CD4-positive, alpha-beta T cell treated with Interleukin-4 for 4 hours (primary cell): ENCODE results near the gene SVIP.

ENCODE experiments used
- DNase-seq: peaks from one replicate; pipeline ENCODE4 v3.0.0-alpha.2; 2020

SVIP gene

GRCh38 chr11:22829231-22830081 lies at the start of gene SVIP:
Gene SVIP (minus strand): TSS chr11:22829801. CDS start chr11:22829748, 53 bp downstream.
- peak; percentile 89 for DNase-seq

- DNase-seq, result no peak
Measured at GRCh38 chr11:22878604-22879003, 49.0 kb upstream of the SVIP start.

- no peak for DNase-seq
Measured at GRCh38 chr11:22878039-22878438, 48.4 kb upstream of the SVIP start.

- DNase-seq, result peak; percentile 79
Measured at GRCh38 chr11:22875869-22876473, 46.4 kb upstream of the SVIP start.

GRCh38 chr11:22869325-22869724 lies 39.7 kb upstream of the SVIP start:
- DNase-seq, result no peak

- DNase-seq, result no peak
Measured at GRCh38 chr11:22860241-22860640, 30.6 kb upstream of the SVIP start, which contains the start of gene CCDC179. Gene CCDC179 (minus strand): TSS chr11:22860474. CDS start chr11:22860421, 53 bp downstream.

- no peak for DNase-seq
Measured at GRCh38 chr11:22859756-22860155, 30.2 kb upstream of the SVIP start.

GRCh38 chr11:22851477-22851876 lies 21.9 kb upstream of the SVIP start:
- DNase-seq, result no peak

- no peak for DNase-seq
Measured at GRCh38 chr11:22846726-22847125, 17.1 kb upstream of the SVIP start.

GRCh38 chr11:22832315-22833015 lies 2.9 kb upstream of the SVIP start:
- peak; percentile 10 for DNase-seq

- DNase-seq, result no peak
Measured at GRCh38 chr11:22830082-22830414, 447 bp upstream of the SVIP start.

- no peak for DNase-seq
Measured at GRCh38 chr11:22828373-22828772, 1.2 kb downstream of the SVIP start.

- no peak for DNase-seq
Measured at GRCh38 chr11:22822203-22822602, 7.4 kb downstream of the SVIP start.

GRCh38 chr11:22809893-22810292 lies 19.7 kb downstream of the SVIP start:
- no peak for DNase-seq

- no peak for DNase-seq
Measured at GRCh38 chr11:22808571-22809197, 20.9 kb downstream of the SVIP start.

- no peak for DNase-seq
Measured at GRCh38 chr11:22807855-22808570, 21.6 kb downstream of the SVIP start.

GRCh38 chr11:22807391-22807790 lies 22.2 kb downstream of the SVIP start:
- no peak for DNase-seq

- DNase-seq, result no peak
Measured at GRCh38 chr11:22802861-22803260, 26.7 kb downstream of the SVIP start.

- no peak for DNase-seq
Measured at GRCh38 chr11:22800482-22800881, 29.1 kb downstream of the SVIP start.

- DNase-seq, result no peak
Measured at GRCh38 chr11:22798901-22799300, 30.7 kb downstream of the SVIP start.

- DNase-seq, result no peak
Measured at GRCh38 chr11:22797047-22797446, 32.6 kb downstream of the SVIP start.

- no peak for DNase-seq
Measured at GRCh38 chr11:22795914-22796313, 33.7 kb downstream of the SVIP start.

GRCh38 chr11:22792497-22792896 lies 37.1 kb downstream of the SVIP start:
- no peak for DNase-seq
